Glutamatergic neuron (in vitro differentiated cells): ENCODE results near the gene HMGN5. TPM values are rescaled to one million over a fixed set of nuclear protein-coding genes. Genes with fewer than 3 reads are reported as not detected.

ENCODE experiments used
- DNase-seq: peaks from one replicate; pipeline ENCODE4 v3.0.0; 2022
- H3K27ac Mint-ChIP-seq: one replicate; pipeline ENCODE4 v1.8.0; 2020; ENCODE audit warnings: mild to moderate bottlenecking, mixed read lengths, inconsistent platforms; ENCODE audit not compliant: unreplicated experiment
- H3K27me3 Mint-ChIP-seq: one replicate; pipeline ENCODE4 v1.8.0; 2020; ENCODE audit warnings: mild to moderate bottlenecking, moderate library complexity, mixed read lengths, inconsistent platforms; ENCODE audit not compliant: unreplicated experiment
- H3K36me3 Mint-ChIP-seq: one replicate; pipeline ENCODE4 v1.8.0; 2020; ENCODE audit warnings: mild to moderate bottlenecking, mixed read lengths, inconsistent platforms; ENCODE audit not compliant: unreplicated experiment
- H3K4me1 Mint-ChIP-seq: one replicate; pipeline ENCODE4 v1.8.0; 2020; ENCODE audit warnings: mild to moderate bottlenecking, low read depth, mixed read lengths, inconsistent platforms; ENCODE audit not compliant: unreplicated experiment
- H3K4me3 Mint-ChIP-seq: one replicate; pipeline ENCODE4 v1.8.0; 2020; ENCODE audit warnings: mild to moderate bottlenecking, mixed read lengths, inconsistent platforms; ENCODE audit not compliant: unreplicated experiment
- H3K9me3 Mint-ChIP-seq: one replicate; pipeline ENCODE4 v1.8.0; 2020; ENCODE audit warnings: mild to moderate bottlenecking, moderate library complexity, mixed read lengths, inconsistent platforms; ENCODE audit not compliant: unreplicated experiment
- CTCF ChIP-seq: fragments of 200-600 bp; sonication (generic); IDR thresholded peaks from one replicate; pipeline ENCODE4 v1.5.0; 2021; ENCODE audit not compliant: partially characterized antibody, unreplicated experiment
- total RNA-seq: library from RNA; stranded (reverse); fragmentation: NEBNext Ultra II Directional; extraction: Animal tissue kit (Norgen Biotek cat#: 25700); gene quantifications from one replicate; pipeline ENCODE4 v1.2.1, GENCODE V29; 2021; ENCODE audit not compliant: unreplicated experiment

Gene HMGN5
- total RNA-seq, 1 donor from 2014 or later: 2.9 TPM

GRCh38 chrX:81121513-81122363 is 80.0 kb downstream of the HMGN5 start:
- no peak for TF ChIP-seq CTCF
- DNase-seq: peak; percentile 86
- Mint-ChIP-seq H3K27me3 (peaks cover 2% of the 10 kb centered on the region), H3K4me3 (peak overlapping the region; percentile 99), H3K9me3 (no peaks in the 10 kb centered on the region), H3K36me3 (no peaks in the 10 kb centered on the region), H3K27ac (peak overlapping the region; percentile 88), H3K4me1 (peaks cover 2% of the 10 kb centered on the region)

GRCh38 chrX:81120936-81121371 is 80.8 kb downstream of the HMGN5 start:
- TF ChIP-seq CTCF: peak; percentile 53
- H3K27me3 Mint-ChIP-seq: peaks cover 2% of the 10 kb centered on the region
- peaks cover 2% of the 10 kb centered on the region for H3K4me1 Mint-ChIP-seq
- peak; percentile 40 for DNase-seq
- peak overlapping the region; percentile 99 for H3K4me3 Mint-ChIP-seq
- H3K36me3 Mint-ChIP-seq: no peaks in the 10 kb centered on the region
- no peaks in the 10 kb centered on the region for H3K9me3 Mint-ChIP-seq
- peak overlapping the region; percentile 88 for H3K27ac Mint-ChIP-seq

GRCh38 chrX:81120258-81120935 is 81.3 kb downstream of the HMGN5 start:
- no peak for TF ChIP-seq CTCF
- peaks cover 2% of the 10 kb centered on the region for H3K27me3 Mint-ChIP-seq
- H3K4me1 Mint-ChIP-seq: peaks cover 2% of the 10 kb centered on the region
- no peaks in the 10 kb centered on the region for H3K9me3 Mint-ChIP-seq
- peak overlapping the region; percentile 88 for H3K27ac Mint-ChIP-seq
- H3K36me3 Mint-ChIP-seq: no peaks in the 10 kb centered on the region
- H3K4me3 Mint-ChIP-seq: peak overlapping the region; percentile 99
- DNase-seq: no peak

- no peak for TF ChIP-seq CTCF
- H3K9me3 Mint-ChIP-seq: no peaks in the 10 kb centered on the region
- no peaks in the 10 kb centered on the region for H3K36me3 Mint-ChIP-seq
- DNase-seq: no peak
- H3K27me3 Mint-ChIP-seq: no peaks in the 10 kb centered on the region
- H3K4me1 Mint-ChIP-seq: no peaks in the 10 kb centered on the region
- no peak overlapping the region for H3K27ac Mint-ChIP-seq
- H3K4me3 Mint-ChIP-seq: no peak overlapping the region
Observed at GRCh38 chrX:81114757-81115156, 87.0 kb downstream of the HMGN5 start.

GRCh38 chrX:81110286-81110685 is 91.4 kb downstream of the HMGN5 start:
- Mint-ChIP-seq H3K36me3 (no peaks in the 10 kb centered on the region), H3K9me3 (no peaks in the 10 kb centered on the region), H3K4me3 (no peak overlapping the region), H3K27me3 (no peaks in the 10 kb centered on the region), H3K27ac (no peak overlapping the region), H3K4me1 (no peaks in the 10 kb centered on the region)
- TF ChIP-seq CTCF: no peak
- DNase-seq: no peak
